HepG2 (cell line): ENCODE data around the gene SLC35F3. TPM values are rescaled to one million over a fixed set of nuclear protein-coding genes. Genes with fewer than 3 reads are reported as not detected.

Experiments
- ATAC-seq: fragments of 200-7000 bp; cut with Tn5 transposase; 3 replicates; pipeline ENCODE4 v1.9.1; 2020; ENCODE audit warnings: mild to moderate bottlenecking, moderate library complexity
- BruUV-seq: library from RNA; stranded (reverse); fragments of 400-500 nt; replicated peaks from 2 replicates; lab custom pipeline; 2021; lab: Mats Ljungman, UMichigan
- CTCF ChIA-PET: fragments of 300-600 bp; formaldehyde crosslinking; extraction: SDS; loops from one replicate; lab custom pipeline; 2021; ENCODE audit warnings: low total read pairs, inconsistent platforms, low intra/inter-chr PET ratio; lab: Yijun Ruan, JAX
- POLR2A ChIA-PET: fragments of 350-600 bp; sonication (Branson Sonifier 250); formaldehyde crosslinking; loops from one replicate; lab custom pipeline; 2020; ENCODE audit warnings: antibody characterized with exemption, inconsistent platforms; lab: Yijun Ruan, JAX
- DNase-seq: peaks from one replicate; pipeline ENCODE4 v3.0.0-alpha.2; 2015; ENCODE audit warnings: low spot score
- FAIRE-seq: peaks from 3 replicates; lab custom pipeline; 2011; peaks lifted over from hg19 to GRCh38; lab: Jason Lieb, UNC
- H2AFZ ChIP-seq: one replicate; pipeline ENCODE4 v1.6.1; 2011; ENCODE audit warnings: low read length, inconsistent platforms
- H3K27ac ChIP-seq: fragments of 300-600 bp; 3 replicates; pipeline ENCODE4 v1.8.0; 2011; ENCODE audit warnings: mixed run types, mild to moderate bottlenecking, mixed read lengths, low read length, inconsistent platforms; ENCODE audit not compliant: insufficient read depth; ENCODE audit errors: extremely low read length
- H3K27me3 ChIP-seq, 2 experiments: fragments of 200-600 bp in 1 of 2; 2 replicates in 1 of 2; 3 replicates in 1 of 2; pipeline versions ENCODE4 v1.6.0 to v1.8.0; 2011; ENCODE audit warnings: low read length in 2 of 2, mild to moderate bottlenecking in 2 of 2, moderate library complexity in 2 of 2, inconsistent platforms in 1 of 2; ENCODE audit not compliant: insufficient read depth in 2 of 2, control insufficient read depth in 1 of 2
- H3K36me3 ChIP-seq, 2 experiments: fragments of 200-600 bp in 1 of 2; replicated peaks in 1 of 2; 2 replicates in 1 of 2; 3 replicates in 1 of 2; pipeline versions ENCODE4 v1.5.1 to v1.8.0; 2011; ENCODE audit warnings: low read length in 2 of 2, inconsistent platforms in 1 of 2; ENCODE audit not compliant: insufficient read depth in 2 of 2, control insufficient read depth in 1 of 2
- H3K4me1 ChIP-seq: 2 replicates; pipeline ENCODE4 v1.5.1; 2012; ENCODE audit warnings: low read length, inconsistent platforms; ENCODE audit not compliant: insufficient read depth
- H3K4me2 ChIP-seq: 2 replicates; pipeline ENCODE4 v1.6.0; 2011; ENCODE audit warnings: low read depth, low read length, inconsistent platforms
- H3K4me3 ChIP-seq, 3 experiments: fragments of 200-600 bp in 1 of 3; sonication (generic), shearing (Covaris generic) in 1 of 3; replicated peaks in 1 of 3; 2 replicates each; pipeline ENCODE4 v1.5.1; 2011 to 2016; ENCODE audit warnings: low read length in 3 of 3, inconsistent platforms in 2 of 3, low read depth in 2 of 3, mild to moderate bottlenecking in 2 of 3, control low read depth in 1 of 3, mixed read lengths in 1 of 3; ENCODE audit not compliant: insufficient read depth in 1 of 3
- H3K79me2 ChIP-seq: one replicate; pipeline ENCODE4 v1.6.1; 2011; ENCODE audit warnings: low read length, inconsistent platforms; ENCODE audit not compliant: insufficient read depth
- H3K9ac ChIP-seq: 2 replicates; pipeline ENCODE4 v1.6.0; 2011; ENCODE audit warnings: mild to moderate bottlenecking, low read depth, low read length, inconsistent platforms; ENCODE audit not compliant: insufficient read depth
- H3K9me3 ChIP-seq: 2 replicates; pipeline ENCODE4 v1.5.1; 2012; ENCODE audit warnings: mild to moderate bottlenecking, low read length
- H4K20me1 ChIP-seq: 2 replicates; pipeline ENCODE4 v1.6.0; 2011; ENCODE audit warnings: inconsistent platforms, mild to moderate bottlenecking, low read length, moderate library complexity; ENCODE audit not compliant: insufficient read depth
- CREBL2 ChIP-seq: sonication (generic); formaldehyde crosslinking; IDR thresholded peaks from 2 replicates; pipeline ENCODE4 v1.8.1; 2023; ENCODE audit warnings: missing genetic modification reagents, mild to moderate bottlenecking, borderline replicate concordance
- HINFP ChIP-seq: sonication (generic); formaldehyde crosslinking; IDR thresholded peaks from 2 replicates; pipeline ENCODE4 v1.4.0; 2020; ENCODE audit warnings: low read depth, mild to moderate bottlenecking, missing genetic modification reagents
- HNF4A ChIP-seq: sonication (generic); formaldehyde crosslinking; IDR thresholded peaks from 2 replicates; pipeline ENCODE4 v1.4.0; 2020; ENCODE audit warnings: missing genetic modification reagents
- HNRNPH1 ChIP-seq: fragments of 200-400 bp; formaldehyde crosslinking; optimal IDR thresholded peaks from 2 replicates; pipeline ENCODE3; 2017; ENCODE audit warnings: mild to moderate bottlenecking, low read depth, low read length
- KDM5A ChIP-seq: fragments of 200-600 bp; sonication (generic); IDR thresholded peaks from 2 replicates; pipeline ENCODE4 v1.7.0; 2018; ENCODE audit warnings: antibody characterized with exemption, mild to moderate bottlenecking, low read length, borderline replicate concordance
- MAFF ChIP-seq: IDR thresholded peaks from 2 replicates; pipeline ENCODE4 v1.6.1; 2011; ENCODE audit warnings: low read depth, low read length, improper control_type of control experiment
- NCOA2 ChIP-seq: sonication (generic); formaldehyde crosslinking; IDR thresholded peaks from 2 replicates; pipeline ENCODE4 v1.8.0; 2022; ENCODE audit warnings: inconsistent platforms
- NFE2 ChIP-seq: sonication (generic); formaldehyde crosslinking; IDR thresholded peaks from 2 replicates; pipeline ENCODE4 v1.4.0; 2020; ENCODE audit warnings: missing genetic modification reagents
- NRL ChIP-seq: sonication (generic); formaldehyde crosslinking; IDR thresholded peaks from 2 replicates; pipeline ENCODE4 v1.5.0; 2020; ENCODE audit warnings: missing genetic modification reagents, mild to moderate bottlenecking, moderate library complexity, borderline replicate concordance
- RFX5 ChIP-seq: IDR thresholded peaks from 2 replicates; pipeline ENCODE4 v1.6.1; 2011; ENCODE audit warnings: low read depth, low read length, improper control_type of control experiment
- RORA ChIP-seq: sonication (generic); formaldehyde crosslinking; IDR thresholded peaks from 2 replicates; pipeline ENCODE4 v1.5.0; 2020; ENCODE audit warnings: mild to moderate bottlenecking, missing genetic modification reagents, moderate library complexity
- TEAD3 ChIP-seq: optimal IDR thresholded peaks from 2 replicates; pipeline ENCODE3; 2016; ENCODE audit warnings: borderline replicate concordance
- ZIK1 ChIP-seq: sonication (generic); formaldehyde crosslinking; IDR thresholded peaks from 2 replicates; pipeline ENCODE4 v1.5.0; 2020; ENCODE audit warnings: mild to moderate bottlenecking, low read depth, missing genetic modification reagents, borderline replicate concordance
- ZNF432 ChIP-seq: sonication (generic); formaldehyde crosslinking; IDR thresholded peaks from 2 replicates; pipeline ENCODE4 v1.5.0; 2020; ENCODE audit warnings: missing genetic modification reagents, mild to moderate bottlenecking, borderline replicate concordance
- ZSCAN22 ChIP-seq: sonication (generic); formaldehyde crosslinking; IDR thresholded peaks from 2 replicates; pipeline ENCODE4 v1.4.0; 2020; ENCODE audit warnings: mild to moderate bottlenecking, missing genetic modification reagents
- WGBS: methylation state at CpG from one replicate; pipeline ENCODE4 v1.1.6; 2017; ENCODE audit warnings: low lambda C conversion rate; 5-methylcytosine and 5-hydroxymethylcytosine counted together
- in situ Hi-C: cut with HindIII; loops from 2 replicates; pipeline ENCODE4 v1.10.0; 2017; ENCODE audit warnings: low pct_unique_long_range_greater_than_20kb; ENCODE audit not compliant: extremely low pct_ligation_motif_present
- intact Hi-C: fragments of 100-400 bp; cut with micrococcal nuclease; formaldehyde crosslinking; loops from one replicate; pipeline ENCODE4 v1.10.0; 2022; ENCODE audit not compliant: unreplicated experiment
- polyA plus RNA-seq, 8 experiments: library from polyadenylated mRNA; depleted of rRNA in 3 of 8; stranded (reverse) in 7 of 8; unstranded in 1 of 8; fragments of >200 nt; fragmentation: Illumina TruSeq in 4 of 8; extraction: Trizol in 4 of 8; gene quantifications; 2 replicates each; pipeline versions ENCODE4 v1.2.1 to v1.2.3, GENCODE V29; 2011 to 2016; ENCODE audit warnings: low read depth in 4 of 8, missing spikeins in 1 of 8, mixed read lengths in 1 of 8; ENCODE audit not compliant: insufficient read depth in 1 of 8
- total RNA-seq, 5 experiments: library from RNA; depleted of rRNA; stranded (reverse); fragments of >200 nt; fragmentation: Illumina TruSeq; extraction: Trizol; gene quantifications; 2 replicates each; pipeline ENCODE4 v1.2.3, GENCODE V29; 2016; ENCODE audit warnings: low read depth in 1 of 5
- TF ChIP-seq, protein P1 (sequence below): IDR thresholded peaks from 2 replicates; pipeline ENCODE4 v1.6.1; 2016; ENCODE audit warnings: missing compliant biosample characterization, missing genetic modification reagents, borderline replicate concordance
- TF ChIP-seq, protein P2 (sequence below): IDR thresholded peaks from 2 replicates; pipeline ENCODE4 v1.6.1; 2016; ENCODE audit warnings: missing biosample characterization, missing genetic modification reagents, low read depth

The SLC35F3 gene
- total and polyA plus RNA-seq, 2 of the 13 experiments (the other 11 are each of a cell fraction or from before 2014, with no cell fraction given), result not detected

- H3K79me2 ChIP-seq, result no peaks in the 10 kb centered on the region
- peaks cover 1 to 50% of the 10 kb centered on the region in 2 experiments; a peak in 3 of 5 replicates for H3K27me3 ChIP-seq
- intact Hi-C loops, result no loop called here
- peaks cover 14% of the 10 kb centered on the region; the same call in 1 of the 2 replicates for H3K4me1 ChIP-seq
- H4K20me1 ChIP-seq, result no peaks in the 10 kb centered on the region
- H3K4me3 ChIP-seq, result no peak overlapping the region
- WGBS, result 48% methylated on average over 8 of the region's 8 CpGs
- DNase-seq (no peak), ATAC-seq (no peak), FAIRE-seq (no peak)
- ChIA-PET POLR2A (no interaction called here), CTCF (no interaction called here)
- H3K4me2 ChIP-seq, result no peak overlapping the region
- H3K9ac ChIP-seq, result no peak overlapping the region
- H2AFZ ChIP-seq, result no peak overlapping the region
- H3K9me3 ChIP-seq, result no peaks in the 10 kb centered on the region; the same call in 1 of the 2 replicates
- no peaks in the 10 kb centered on the region for H3K36me3 ChIP-seq
- H3K27ac ChIP-seq, result no peak overlapping the region
- in situ Hi-C loops, result no loop called here
- no peak for TF ChIP-seq CREBL2 (CRISPR knock-in tag)
- TF ChIP-seq, protein P1, sequence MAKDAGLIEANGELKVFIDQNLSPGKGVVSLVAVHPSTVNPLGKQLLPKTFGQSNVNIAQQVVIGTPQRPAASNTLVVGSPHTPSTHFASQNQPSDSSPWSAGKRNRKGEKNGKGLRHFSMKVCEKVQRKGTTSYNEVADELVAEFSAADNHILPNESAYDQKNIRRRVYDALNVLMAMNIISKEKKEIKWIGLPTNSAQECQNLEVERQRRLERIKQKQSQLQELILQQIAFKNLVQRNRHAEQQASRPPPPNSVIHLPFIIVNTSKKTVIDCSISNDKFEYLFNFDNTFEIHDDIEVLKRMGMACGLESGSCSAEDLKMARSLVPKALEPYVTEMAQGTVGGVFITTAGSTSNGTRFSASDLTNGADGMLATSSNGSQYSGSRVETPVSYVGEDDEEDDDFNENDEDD (CRISPR knock-in tag), result no peak
- TF ChIP-seq ZIK1 (CRISPR knock-in tag), result no peak
- TF ChIP-seq RFX5, result no peak
- TF ChIP-seq, protein P2, sequence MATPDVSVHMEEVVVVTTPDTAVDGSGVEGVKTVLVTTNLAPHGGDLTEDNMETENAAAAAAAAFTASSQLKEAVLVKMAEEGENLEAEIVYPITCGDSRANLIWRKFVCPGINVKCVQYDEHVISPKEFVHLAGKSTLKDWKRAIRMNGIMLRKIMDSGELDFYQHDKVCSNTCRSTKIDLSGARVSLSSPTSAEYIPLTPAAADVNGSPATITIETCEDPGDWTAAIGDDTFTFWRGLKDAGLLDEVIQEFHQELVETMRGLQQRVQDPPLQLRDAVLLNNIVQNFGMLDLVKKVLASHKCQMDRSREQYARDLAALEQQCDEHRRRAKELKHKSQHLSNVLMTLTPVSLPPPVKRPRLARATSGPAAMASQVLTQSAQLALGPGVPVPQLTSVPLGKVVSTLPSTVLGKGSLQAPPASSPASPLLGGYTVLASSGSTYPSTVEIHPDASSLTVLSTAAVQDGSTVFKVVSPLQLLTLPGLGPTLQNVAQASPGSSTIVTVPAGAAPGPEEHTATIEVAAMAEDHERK (CRISPR knock-in tag), result no peak
- TF ChIP-seq KDM5A, result no peak
- no peak for TF ChIP-seq ZNF432 (CRISPR knock-in tag)
- TF ChIP-seq HNF4A (CRISPR knock-in tag), result no peak
- no peak for TF ChIP-seq HNRNPH1
- TF ChIP-seq NRL, result no peak
- no peak for TF ChIP-seq ZSCAN22 (CRISPR knock-in tag)
- no peak for TF ChIP-seq RORA (CRISPR knock-in tag)
- no peak for TF ChIP-seq MAFF
- TF ChIP-seq HINFP (CRISPR knock-in tag), result no peak
- TF ChIP-seq NCOA2, result no peak
- no peak for TF ChIP-seq NFE2 (CRISPR knock-in tag)
- TF ChIP-seq TEAD3 (CRISPR knock-in tag), result no peak
- TF ChIP-seq, all 625 proteins: peak for 0
- no TSS peak for BruUV-seq
Observed at GRCh38 chr1:234216116-234216703, 311.7 kb downstream of the SLC35F3 start.
